ENCODE data around the gene CTSV.
"Not testable (repeated sequence)": the region's sequence is repeated elsewhere in the genome, so short reads cannot be mapped to it uniquely, and the experiment has no call there.

CTSV gene

DNA sequence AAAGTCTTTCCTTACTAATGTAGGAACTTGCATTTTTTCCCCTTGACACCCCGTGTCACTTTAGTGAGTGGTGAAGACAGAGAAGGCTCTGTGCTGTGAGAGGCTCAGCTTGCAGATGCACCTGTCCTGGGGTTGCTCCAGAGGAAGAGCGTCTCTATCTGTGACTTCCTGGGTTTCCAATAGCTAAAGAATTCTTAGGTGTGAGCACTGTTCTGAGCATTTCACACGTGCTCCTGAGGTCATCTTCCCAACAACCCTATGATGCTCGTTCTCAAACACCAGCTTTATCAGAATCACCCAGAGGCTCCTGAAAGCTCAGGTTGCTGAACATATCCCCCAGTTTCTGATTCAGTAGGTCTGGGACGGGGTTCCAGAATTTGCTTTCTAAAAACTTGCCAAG is 6.4 kb upstream of the CTSV start:
- no peak for FAIRE-seq
- no peak for DNase-seq (ENCODE audit: insufficient read length, low spot score)

DNA sequence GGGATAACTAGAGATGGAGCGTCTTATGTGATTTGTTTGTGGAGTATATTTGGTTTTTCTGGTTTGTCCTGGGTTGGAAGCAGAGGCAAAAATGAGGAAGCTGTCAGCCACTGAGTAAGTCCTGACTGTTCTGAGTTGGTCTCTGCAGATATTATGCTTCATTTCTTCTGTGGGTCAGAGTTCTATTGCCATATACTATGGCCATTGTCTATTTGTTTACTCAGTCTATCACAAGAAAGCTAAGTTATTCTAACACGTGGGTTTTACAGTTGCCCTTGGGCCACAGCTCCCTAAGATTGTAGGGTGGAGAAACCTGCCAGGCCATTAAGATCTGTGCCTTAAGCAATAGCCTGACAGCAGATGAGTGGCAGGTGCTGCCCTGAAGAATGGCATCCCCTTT is 3.0 kb upstream of the CTSV start:
- no peak for FAIRE-seq
- no peak for DNase-seq (ENCODE audit: insufficient read length, low spot score)

DNA sequence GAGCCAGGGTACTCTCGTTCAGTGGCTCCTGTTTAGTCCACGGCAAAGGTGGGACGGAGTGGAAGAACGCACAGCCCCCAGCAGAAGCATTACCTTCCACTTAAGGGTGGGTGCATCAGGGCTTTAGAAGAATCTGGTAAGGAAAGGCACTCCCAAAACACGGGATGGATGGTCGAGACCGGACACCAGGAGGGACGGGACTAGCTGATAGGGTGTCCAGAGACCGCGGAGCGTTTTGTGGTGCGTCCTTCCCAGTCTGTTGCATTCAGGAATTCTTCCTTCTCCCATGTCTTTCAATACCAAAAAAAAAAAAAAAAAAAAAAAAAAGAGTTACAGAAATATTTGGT is 545 bp upstream of the CTSV start:
- FAIRE-seq (no peak), DNase-seq (ENCODE audit: insufficient read length, low spot score) (peak; percentile 52)

- DNase-seq (ENCODE audit: insufficient read length, low spot score); FAIRE-seq: not testable (repeated sequence)
Measured at GRCh38 chr9:97023505-97023904, 15.4 kb downstream of the CTSV start.

- FAIRE-seq: not testable (repeated sequence)
- peak; percentile 33 for DNase-seq (ENCODE audit: insufficient read length, low spot score)
Measured at GRCh38 chr9:97013151-97014132, 25.5 kb downstream of the CTSV start.

- DNase-seq (ENCODE audit: insufficient read length, low spot score); FAIRE-seq: not testable (repeated sequence)
Measured at GRCh38 chr9:97012617-97013016, 26.3 kb downstream of the CTSV start.

GRCh38 chr9:97002195-97002594 is 36.7 kb downstream of the CTSV start:
- not testable (repeated sequence) for DNase-seq (ENCODE audit: insufficient read length, low spot score); FAIRE-seq

- DNase-seq (ENCODE audit: insufficient read length, low spot score); FAIRE-seq: not testable (repeated sequence)
Measured at GRCh38 chr9:97001338-97001737, 37.6 kb downstream of the CTSV start.

DNA sequence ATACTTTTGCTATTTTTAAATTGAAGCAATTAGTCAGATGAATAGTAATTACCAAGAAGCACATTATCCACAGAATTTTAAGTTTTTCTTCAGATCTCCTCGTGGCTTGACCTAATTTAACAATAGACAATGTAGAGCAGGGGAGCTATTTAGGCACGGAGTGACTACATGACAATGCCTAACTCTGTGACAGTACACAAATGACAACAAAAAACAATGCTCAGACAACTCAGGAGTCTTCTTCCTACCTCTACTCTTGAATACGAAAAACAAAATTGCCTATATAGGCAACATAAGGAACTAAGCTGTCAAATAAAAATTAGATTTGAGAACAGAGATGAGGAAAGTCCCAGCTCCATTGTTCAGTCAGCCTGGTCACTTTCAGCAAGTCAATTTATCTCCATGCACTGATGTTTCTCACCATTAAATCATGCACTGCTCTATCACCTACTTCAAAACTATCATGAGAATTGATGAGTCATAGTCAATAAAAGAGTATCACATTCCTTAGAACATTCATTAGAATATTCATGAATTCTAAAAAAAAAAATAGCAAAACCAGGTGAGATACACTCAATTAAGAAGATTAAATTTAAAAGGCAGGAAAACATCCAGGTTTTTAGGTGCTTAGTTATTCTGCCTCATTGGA is 38.7 kb downstream of the CTSV start:
- FAIRE-seq; DNase-seq (ENCODE audit: insufficient read length, low spot score): not testable (repeated sequence)

- DNase-seq (ENCODE audit: insufficient read length, low spot score); FAIRE-seq: not testable (repeated sequence)
Measured at GRCh38 chr9:96999733-97000132, 39.2 kb downstream of the CTSV start.

GRCh38 chr9:96997009-96997701 is 41.8 kb downstream of the CTSV start:
- not testable (repeated sequence) for DNase-seq (ENCODE audit: insufficient read length, low spot score); FAIRE-seq

DNA sequence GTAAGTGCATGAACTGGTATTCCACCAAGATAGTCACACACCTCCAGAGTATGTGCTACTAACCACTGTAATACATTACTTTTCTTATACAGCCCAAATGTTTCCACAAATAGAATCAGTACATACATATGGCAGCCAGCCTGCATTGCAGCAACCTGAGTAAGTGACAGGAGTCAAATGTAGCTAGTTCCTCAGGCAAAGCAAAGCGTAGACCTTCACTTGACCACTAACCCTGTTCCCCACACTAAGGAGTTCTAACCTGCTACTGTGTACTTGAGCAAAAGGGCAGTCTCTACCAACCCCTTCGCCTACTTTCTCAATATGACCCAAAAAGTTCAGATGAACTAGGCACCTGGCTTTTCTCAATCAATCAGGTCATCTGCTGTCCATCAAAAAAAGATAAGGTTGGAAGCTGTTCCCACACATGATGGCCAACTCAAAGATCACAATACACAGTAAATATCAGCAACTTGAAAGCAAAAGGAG is 44.4 kb downstream of the CTSV start:
- FAIRE-seq; DNase-seq (ENCODE audit: insufficient read length, low spot score): not testable (repeated sequence)

DNA sequence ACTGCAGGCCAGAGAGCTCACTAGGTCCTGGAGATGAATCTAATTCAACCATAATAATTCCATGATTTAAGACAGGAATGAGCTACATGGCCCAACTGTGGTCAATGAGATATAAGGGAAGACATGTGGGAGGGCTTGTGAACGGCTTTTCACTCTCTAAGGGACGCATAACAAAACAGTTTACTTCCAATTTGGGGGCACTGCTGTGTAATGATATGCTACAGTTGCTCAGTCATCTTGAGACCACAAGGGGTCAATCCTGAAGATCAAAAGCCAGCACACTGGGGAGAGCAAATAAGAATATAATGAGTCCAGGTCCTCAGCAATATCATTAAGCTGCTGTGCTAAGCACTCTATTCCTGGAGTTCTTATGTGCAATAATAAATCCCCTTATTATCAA is 46.6 kb downstream of the CTSV start:
- not testable (repeated sequence) for DNase-seq (ENCODE audit: insufficient read length, low spot score); FAIRE-seq

- DNase-seq (ENCODE audit: insufficient read length, low spot score); FAIRE-seq: not testable (repeated sequence)
Measured at GRCh38 chr9:96989747-96990318, 49.1 kb downstream of the CTSV start.

GRCh38 chr9:96984887-96985286 is 54.1 kb downstream of the CTSV start:
- FAIRE-seq; DNase-seq (ENCODE audit: insufficient read length, low spot score): not testable (repeated sequence)

DNA sequence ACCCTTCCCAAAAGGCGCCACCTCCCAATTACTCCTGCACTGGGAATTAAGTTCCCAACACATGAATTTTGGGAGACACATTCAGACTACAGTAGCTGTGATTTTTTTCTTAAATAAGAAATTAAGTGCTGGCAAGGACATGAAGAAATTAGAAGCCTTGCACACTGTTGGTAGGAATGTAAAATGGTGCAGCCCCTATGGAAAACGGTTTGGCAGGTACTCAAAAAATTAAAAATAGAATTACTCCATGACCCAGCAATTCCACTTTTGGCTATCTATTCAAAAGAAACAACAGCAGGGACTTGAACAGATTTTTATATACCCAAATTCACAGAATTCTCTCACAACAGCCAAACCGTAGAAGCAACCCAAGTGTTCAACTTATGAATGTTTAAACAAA is 54.8 kb downstream of the CTSV start:
- FAIRE-seq; DNase-seq (ENCODE audit: insufficient read length, low spot score): not testable (repeated sequence)

DNA sequence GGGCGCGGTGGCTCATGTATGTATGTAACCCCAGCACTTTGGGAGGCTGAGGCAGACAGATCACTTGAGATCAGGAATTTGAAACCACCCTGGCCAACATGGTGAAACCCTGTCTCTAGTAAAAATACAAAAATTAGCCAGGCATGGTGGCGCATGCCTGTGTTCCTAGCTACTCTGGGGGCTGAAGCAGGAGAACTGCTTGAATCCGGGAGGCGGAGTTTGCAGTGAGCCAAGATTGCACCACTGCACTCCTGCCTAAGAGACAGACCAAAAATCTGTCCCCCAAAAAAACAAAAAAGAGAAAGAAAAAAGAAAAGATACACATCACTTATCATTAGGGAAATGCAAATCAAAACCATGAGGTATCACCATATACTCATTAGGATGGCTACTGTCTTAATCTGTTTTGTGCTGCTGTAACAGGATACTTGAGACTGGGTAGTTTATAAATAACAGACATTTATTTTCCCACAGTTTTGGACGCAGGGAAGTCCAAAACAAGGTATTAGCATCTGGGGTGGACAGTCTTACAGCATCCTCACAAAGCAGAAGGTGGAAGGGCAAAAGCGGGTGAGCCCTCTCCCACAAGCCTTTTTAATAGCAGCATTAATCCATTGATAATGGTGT is 55.3 kb downstream of the CTSV start:
- DNase-seq (ENCODE audit: insufficient read length, low spot score); FAIRE-seq: not testable (repeated sequence)
